MM.1S (cell line): Measurements from ENCODE around the gene MOCS2.

Experiments used
- DNase-seq: peaks from one replicate; pipeline ENCODE4 v3.0.0-alpha.2; 2015
- H2AFZ ChIP-seq: fragments of 300-600 bp; sonication (generic); 2 replicates; pipeline ENCODE4 v1.6.0; 2016; ENCODE audit warnings: antibody characterized with exemption, low read length
- H3F3A ChIP-seq: fragments of 300-600 bp; sonication (generic); 2 replicates; pipeline ENCODE4 v1.6.1; 2016; ENCODE audit warnings: mild to moderate bottlenecking, antibody characterized with exemption, low read length, moderate library complexity, mixed read lengths; ENCODE audit not compliant: insufficient read depth
- H3K27ac ChIP-seq: fragments of 300-600 bp; sonication (generic); 2 replicates; pipeline ENCODE4 v1.5.1; 2016; ENCODE audit warnings: mild to moderate bottlenecking, low read length
- H3K27me3 ChIP-seq: fragments of 300-600 bp; sonication (generic); replicated peaks from 2 replicates; pipeline ENCODE4 v1.6.0; 2016; ENCODE audit warnings: low read length; ENCODE audit not compliant: insufficient read depth
- H3K36me3 ChIP-seq: fragments of 300-600 bp; sonication (generic); replicated peaks from 2 replicates; pipeline ENCODE4 v1.6.1; 2016; ENCODE audit warnings: mild to moderate bottlenecking, low read length, mixed read lengths; ENCODE audit not compliant: insufficient read depth
- H3K4me1 ChIP-seq: fragments of 300-600 bp; sonication (generic); 2 replicates; pipeline ENCODE4 v1.6.1; 2016; ENCODE audit warnings: low read length, mixed read lengths
- H3K4me2 ChIP-seq: fragments of 300-600 bp; sonication (generic); 2 replicates; pipeline ENCODE4 v1.6.0; 2016; ENCODE audit warnings: low read depth, low read length
- H3K4me3 ChIP-seq: fragments of 300-600 bp; sonication (generic); 2 replicates; pipeline ENCODE4 v1.5.1; 2016; ENCODE audit warnings: low read length, mixed read lengths
- H3K79me2 ChIP-seq: fragments of 300-600 bp; sonication (generic); 2 replicates; pipeline ENCODE4 v1.6.1; 2016; ENCODE audit warnings: mixed run types, low read length, mixed read lengths
- H3K9ac ChIP-seq: fragments of 300-600 bp; sonication (generic); 2 replicates; pipeline ENCODE4 v1.6.1; 2016; ENCODE audit warnings: low read length, mixed read lengths
- H3K9me2 ChIP-seq: fragments of 300-600 bp; sonication (generic); replicated peaks from 2 replicates; pipeline ENCODE4 v1.6.1; 2016; ENCODE audit warnings: mild to moderate bottlenecking, low read length, mixed read lengths; ENCODE audit not compliant: insufficient read depth
- H3K9me3 ChIP-seq: fragments of 300-600 bp; sonication (generic); replicated peaks from 2 replicates; pipeline ENCODE4 v1.6.1; 2016; ENCODE audit warnings: mild to moderate bottlenecking, low read length, mixed read lengths; ENCODE audit not compliant: insufficient read depth
- H4K20me1 ChIP-seq: fragments of 300-600 bp; sonication (generic); 2 replicates; pipeline ENCODE4 v1.6.1; 2016; ENCODE audit warnings: mild to moderate bottlenecking, low read length, moderate library complexity, mixed read lengths; ENCODE audit not compliant: insufficient read depth
- EZH2 ChIP-seq: fragments of 300-600 bp; sonication (generic); optimal IDR thresholded peaks from 2 replicates; pipeline ENCODE3; 2017; ENCODE audit warnings: low read depth, mild to moderate bottlenecking, antibody characterized with exemption, low read length, mixed read lengths
- EZH2phosphoT487 ChIP-seq: fragments of 300-600 bp; sonication (generic); IDR thresholded peaks from 2 replicates; pipeline ENCODE4 v1.6.1; 2018; ENCODE audit warnings: antibody characterized with exemption, low read length
- TF ChIP-seq, protein P1 (sequence below): fragments of 300-600 bp; sonication (generic); IDR thresholded peaks from 2 replicates; pipeline ENCODE4 v1.5.1; 2016; ENCODE audit warnings: antibody characterized with exemption, low read length, mixed read lengths

The MOCS2 gene

DNA sequence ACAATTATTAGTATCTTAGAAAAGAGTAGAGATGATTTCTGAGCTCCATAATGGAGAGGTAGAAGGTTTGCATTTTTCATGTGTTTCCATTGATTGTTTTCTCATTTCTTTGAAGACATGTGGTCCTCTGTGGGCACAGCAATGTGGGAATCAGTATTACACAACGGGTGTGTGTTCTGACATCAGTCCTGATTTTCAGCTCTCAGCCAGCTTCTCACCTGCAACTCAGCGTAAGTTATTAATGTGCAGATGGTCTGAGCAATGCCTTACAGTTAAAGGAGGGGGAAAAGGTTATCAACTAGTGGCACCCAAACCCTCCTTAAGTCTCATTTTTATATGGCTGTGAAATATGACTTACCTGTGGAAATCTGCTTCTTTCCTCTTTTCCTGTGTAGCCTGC, 61.3 kb downstream of the MOCS2 start:
- Histone ChIP-seq H3K27me3 (no peaks in the 10 kb centered on the region), H4K20me1 (no peaks in the 10 kb centered on the region), H3K9ac (no peak overlapping the region), H3K4me3 (no peak overlapping the region), H3K9me2 (no peaks in the 10 kb centered on the region), H3K4me2 (no peak overlapping the region), H3K9me3 (no peaks in the 10 kb centered on the region), H3K27ac (no peak overlapping the region), H2AFZ (peak overlapping the region; percentile 11; the same call in 1 of the 2 replicates), H3K4me1 (no peaks in the 10 kb centered on the region), H3K79me2 (no peaks in the 10 kb centered on the region), H3F3A (no peaks in the 10 kb centered on the region), H3K36me3 (no peaks in the 10 kb centered on the region)
- no peak for DNase-seq
- TF ChIP-seq EZH2 (no peak), EZH2phosphoT487 (no peak)
- TF ChIP-seq, protein P1, sequence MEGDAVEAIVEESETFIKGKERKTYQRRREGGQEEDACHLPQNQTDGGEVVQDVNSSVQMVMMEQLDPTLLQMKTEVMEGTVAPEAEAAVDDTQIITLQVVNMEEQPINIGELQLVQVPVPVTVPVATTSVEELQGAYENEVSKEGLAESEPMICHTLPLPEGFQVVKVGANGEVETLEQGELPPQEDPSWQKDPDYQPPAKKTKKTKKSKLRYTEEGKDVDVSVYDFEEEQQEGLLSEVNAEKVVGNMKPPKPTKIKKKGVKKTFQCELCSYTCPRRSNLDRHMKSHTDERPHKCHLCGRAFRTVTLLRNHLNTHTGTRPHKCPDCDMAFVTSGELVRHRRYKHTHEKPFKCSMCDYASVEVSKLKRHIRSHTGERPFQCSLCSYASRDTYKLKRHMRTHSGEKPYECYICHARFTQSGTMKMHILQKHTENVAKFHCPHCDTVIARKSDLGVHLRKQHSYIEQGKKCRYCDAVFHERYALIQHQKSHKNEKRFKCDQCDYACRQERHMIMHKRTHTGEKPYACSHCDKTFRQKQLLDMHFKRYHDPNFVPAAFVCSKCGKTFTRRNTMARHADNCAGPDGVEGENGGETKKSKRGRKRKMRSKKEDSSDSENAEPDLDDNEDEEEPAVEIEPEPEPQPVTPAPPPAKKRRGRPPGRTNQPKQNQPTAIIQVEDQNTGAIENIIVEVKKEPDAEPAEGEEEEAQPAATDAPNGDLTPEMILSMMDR = no peak
